GM18861 (cell line): Measurements from ENCODE around the gene PRR22.
"Not testable (repeated sequence)": the region's sequence is repeated elsewhere in the genome, so short reads cannot be mapped to it uniquely, and the experiment has no call there.

Experiments
- ATAC-seq: cut with Tn5 transposase; IDR thresholded peaks from one replicate; pipeline ENCODE4 v1.9.1; 2021; ENCODE audit not compliant: unreplicated experiment

PRR22 gene

GRCh38 chr19:5792224-5792623 is 7.7 kb upstream of the PRR22 start:
- no peak for ATAC-seq

GRCh38 chr19:5790559-5791520 is 6.3 kb upstream of the PRR22 start, which contains the start of gene DUS3L:
TSS of gene DUS3L (minus strand) at chr19:5791163. CDS start at chr19:5791141, 22 bp downstream.
- ATAC-seq = peak; percentile 87

- no peak for ATAC-seq
These were observed 5.5 kb upstream of the PRR22 start for GRCh38 chr19:5789886-5790558.

GRCh38 chr19:5789351-5789761 is 4.8 kb upstream of the PRR22 start:
- ATAC-seq = no peak

GRCh38 chr19:5788422-5788821 is 3.9 kb upstream of the PRR22 start:
- no peak for ATAC-seq

GRCh38 chr19:5787409-5788182 is 3.0 kb upstream of the PRR22 start:
- no peak for ATAC-seq

GRCh38 chr19:5786593-5787408 is 2.3 kb upstream of the PRR22 start:
- no peak for ATAC-seq

- no peak for ATAC-seq
These were observed 877 bp upstream of the PRR22 start for GRCh38 chr19:5785423-5785822.

GRCh38 chr19:5782945-5783919 is 1.3 kb downstream of the PRR22 start:
- ATAC-seq = no peak

GRCh38 chr19:5782322-5782721 is 2.2 kb downstream of the PRR22 start:
- ATAC-seq = no peak

GRCh38 chr19:5780916-5781315 is 3.6 kb downstream of the PRR22 start:
- ATAC-seq = not testable (repeated sequence)

- no peak for ATAC-seq
These were observed 6.1 kb downstream of the PRR22 start for GRCh38 chr19:5778402-5778801.

GRCh38 chr19:5775668-5776309 is 8.8 kb downstream of the PRR22 start:
- no peak for ATAC-seq

- no peak for ATAC-seq
These were observed 9.6 kb downstream of the PRR22 start for GRCh38 chr19:5774921-5775320.

GRCh38 chr19:5773276-5773675 is 11.3 kb downstream of the PRR22 start:
- ATAC-seq = no peak

GRCh38 chr19:5772416-5772815 is 12.1 kb downstream of the PRR22 start:
- no peak for ATAC-seq

GRCh38 chr19:5767949-5768348 is 16.6 kb downstream of the PRR22 start:
- ATAC-seq = no peak

GRCh38 chr19:5765220-5765619 is 19.3 kb downstream of the PRR22 start:
- no peak for ATAC-seq
